ENCODE data around the gene PIP5K1B. TPM values are rescaled to one million over a fixed set of nuclear protein-coding genes. Genes with fewer than 3 reads are reported as not detected.

Gene PIP5K1B
- total RNA-seq, 1 experiment from 2014 or later = 0.20 TPM

DNA sequence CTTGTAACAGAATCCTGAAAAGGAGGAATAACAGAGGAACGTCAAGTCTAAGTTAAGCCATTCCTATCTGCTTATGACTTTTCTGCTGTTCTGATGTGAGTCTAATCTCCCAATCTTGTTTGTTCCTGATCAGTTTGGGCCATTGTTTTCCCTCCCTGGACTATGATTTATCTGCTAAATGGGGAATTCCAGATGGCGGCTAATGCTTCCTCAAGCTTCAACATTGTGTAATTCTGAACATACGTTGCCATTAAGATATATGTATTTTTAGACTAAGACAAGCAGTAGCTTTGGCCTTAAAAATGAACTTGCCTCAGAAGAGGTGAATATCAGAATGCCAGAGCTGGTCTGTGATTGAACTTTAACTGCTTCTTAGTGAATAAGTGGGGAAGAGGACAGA is 166.2 kb downstream of the PIP5K1B start:
- Histone ChIP-seq H2AFZ (ENCODE audit: low read depth, low read length, poor library complexity, severe bottlenecking) (no peak overlapping the region), H3K4me3 (replicated peaks in 1 of 2; ENCODE audit: low read depth in 1 of 2, low read length in 2 of 2) (no peak overlapping the region), H3K36me3 (ENCODE audit: control insufficient read depth in 1 of 2, insufficient read depth in 2 of 2, low read length in 2 of 2) (no peaks in the 10 kb centered on the region), H3K4me1 (ENCODE audit: control insufficient read depth in 1 of 2, insufficient read depth in 2 of 2, low read length in 2 of 2) (no peaks in the 10 kb centered on the region), H3K9me2 (ENCODE audit: insufficient read depth) (no peaks in the 10 kb centered on the region), H3K9me3 (ENCODE audit: control insufficient read depth in 1 of 2, insufficient read depth in 1 of 2, low read depth in 1 of 2, low read length in 2 of 2) (no peaks in the 10 kb centered on the region), H3K27ac (ENCODE audit: low read depth, low read length) (no peak overlapping the region), H3K4me2 (ENCODE audit: low read length) (no peak overlapping the region), H3K27me3 (ENCODE audit: insufficient read depth, low read length) (peaks cover 35% of the 10 kb centered on the region), H3K9ac (ENCODE audit: low read length) (no peak overlapping the region), H4K20me1 (ENCODE audit: insufficient read depth) (no peaks in the 10 kb centered on the region), H3K79me2 (ENCODE audit: insufficient read depth, low read length) (no peaks in the 10 kb centered on the region)
- TF ChIP-seq EZH2phosphoT487 (IDR thresholded peaks at IDR 0.05; ENCODE audit: borderline replicate concordance) (no peak), POLR2AphosphoS5 (IDR thresholded peaks at IDR 0.05; ENCODE audit: low read depth, low read length) (no peak), EZH2 (IDR thresholded peaks at IDR 0.05) (no peak), RAD21 (IDR thresholded peaks at IDR 0.05; ENCODE audit: low read depth) (no peak), JUND (IDR thresholded peaks at IDR 0.05) (no peak), CTCF (IDR thresholded peaks at IDR 0.05 in 2 of 3, conservative IDR thresholded peaks at IDR 0.05 in 1 of 3; ENCODE audit: borderline replicate concordance in 1 of 3, insufficient read depth in 1 of 3, low read depth in 2 of 3, low read length in 2 of 3) (no peak), FOSL1 (IDR thresholded peaks at IDR 0.05; ENCODE audit: low read depth) (no peak), YY1 (IDR thresholded peaks at IDR 0.05; ENCODE audit: extremely low read depth, insufficient replicate concordance, low read depth, low read length) (no peak), ELF1 (IDR thresholded peaks at IDR 0.05; ENCODE audit: borderline replicate concordance, low read depth) (no peak), SIN3A (IDR thresholded peaks at IDR 0.05; ENCODE audit: low read depth) (no peak), SP1 (IDR thresholded peaks at IDR 0.05; ENCODE audit: low read depth) (no peak), EGR1 (IDR thresholded peaks at IDR 0.05; ENCODE audit: low read depth) (no peak), SRF (IDR thresholded peaks at IDR 0.05; ENCODE audit: low read depth) (no peak), CBX3 (IDR thresholded peaks at IDR 0.05; ENCODE audit: low read depth) (no peak)
- TF ChIP-seq, protein P1, sequence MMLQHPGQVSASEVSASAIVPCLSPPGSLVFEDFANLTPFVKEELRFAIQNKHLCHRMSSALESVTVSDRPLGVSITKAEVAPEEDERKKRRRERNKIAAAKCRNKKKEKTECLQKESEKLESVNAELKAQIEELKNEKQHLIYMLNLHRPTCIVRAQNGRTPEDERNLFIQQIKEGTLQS (IDR thresholded peaks at IDR 0.05) = no peak
- no TSS peak for BruUV-seq (replicated peaks)
- ChIA-PET CTCF (no interaction called here), POLR2A (no interaction called here), RAD21 (ENCODE audit: low non-redundant PET in 1 of 2, low total read pairs in 2 of 2, uncharacterized antibody in 2 of 2, unreplicated experiment in 2 of 2) (no interaction called here)
- no peak for ATAC-seq
- intact Hi-C loops (cut with micrococcal nuclease) = no loop called here
- DNase-seq (ENCODE audit: low read depth, low spot score) = no peak

All from HCT116 (cell line).